HCT116 (cell line): ENCODE results near the gene CERS3. TPM values are rescaled to one million over a fixed set of nuclear protein-coding genes. Genes with fewer than 3 reads are reported as not detected.

Experiments used
- ATAC-seq: fragments of 200-7000 bp; cut with Tn5 transposase; 2 replicates; pipeline ENCODE4 v1.9.1; 2020; ENCODE audit warnings: mild to moderate bottlenecking, moderate library complexity
- BruUV-seq: library from RNA; stranded (reverse); fragments of 400-500 nt; replicated peaks from 2 replicates; lab custom pipeline; 2021; lab: Mats Ljungman, UMichigan
- CTCF ChIA-PET: fragments of 300-600 bp; sonication (Branson Sonifier 250); formaldehyde crosslinking; loops from one replicate; lab custom pipeline; 2021; ENCODE audit warnings: antibody characterized with exemption; lab: Charles Lee
- POLR2A ChIA-PET: fragments of 300-600, 350-600 bp; sonication (Branson Sonifier 250); formaldehyde crosslinking; loops from one replicate; lab custom pipeline; 2021; ENCODE audit warnings: antibody characterized with exemption; lab: Charles Lee
- RAD21 ChIA-PET, 2 experiments: fragments of 300-600 bp; sonication (Branson Sonifier 250); formaldehyde crosslinking; loops; one replicate each; lab custom pipeline; 2023; ENCODE audit warnings: low total read pairs in 2 of 2; ENCODE audit not compliant: uncharacterized antibody in 2 of 2, unreplicated experiment in 2 of 2, low non-redundant PET in 1 of 2; lab: Charles Lee
- DNase-seq: peaks from one replicate; pipeline ENCODE4 v3.0.0-alpha.2; 2010; ENCODE audit warnings: low read depth, low spot score
- H2AFZ ChIP-seq: fragments of 200-600 bp; shearing (Covaris generic), sonication (generic); 2 replicates; pipeline ENCODE4 v1.6.1; 2017; ENCODE audit warnings: low read depth, mixed run types, mixed read lengths, antibody characterized with exemption, low read length; ENCODE audit not compliant: poor library complexity, severe bottlenecking
- H3K27ac ChIP-seq: 2 replicates; pipeline ENCODE4 v1.5.1; 2012; ENCODE audit warnings: low read depth, low read length
- H3K27me3 ChIP-seq: fragments of 200-600 bp; sonication (generic); 2 replicates; pipeline ENCODE4 v1.6.1; 2016; ENCODE audit warnings: mixed run types, low read length, mixed read lengths; ENCODE audit not compliant: insufficient read depth
- H3K36me3 ChIP-seq, 2 experiments: fragments of 200-500 bp in 1 of 2; fragments of 200-600 bp in 1 of 2; sonication (Bioruptor generic) in 1 of 2; sonication (generic) in 1 of 2; 2 replicates each; pipeline versions ENCODE4 v1.5.1 to v1.6.1; 2014 to 2016; ENCODE audit warnings: low read length in 2 of 2, inconsistent platforms in 1 of 2, mixed read lengths in 1 of 2, mixed run types in 1 of 2; ENCODE audit not compliant: insufficient read depth in 2 of 2, control insufficient read depth in 1 of 2
- H3K4me1 ChIP-seq, 2 experiments: fragments of 200-600 bp in 1 of 2; sonication (generic) in 1 of 2; 2 replicates each; pipeline versions ENCODE4 v1.5.1 to v1.6.1; 2012 to 2017; ENCODE audit warnings: low read length in 2 of 2, inconsistent platforms in 1 of 2, mild to moderate bottlenecking in 1 of 2, mixed read lengths in 1 of 2, mixed run types in 1 of 2, moderate library complexity in 1 of 2; ENCODE audit not compliant: insufficient read depth in 2 of 2, control insufficient read depth in 1 of 2
- H3K4me2 ChIP-seq: fragments of 200-600 bp; sonication (generic); 2 replicates; pipeline ENCODE4 v1.6.1; 2017; ENCODE audit warnings: mixed run types, low read length, mixed read lengths
- H3K4me3 ChIP-seq, 2 experiments: fragments of 200-600 bp in 1 of 2; sonication (generic) in 1 of 2; replicated peaks in 1 of 2; 2 replicates each; pipeline ENCODE4 v1.5.1; 2011 to 2016; ENCODE audit warnings: low read length in 2 of 2, control low read depth in 1 of 2, low read depth in 1 of 2, mild to moderate bottlenecking in 1 of 2, mixed read lengths in 1 of 2, mixed run types in 1 of 2
- H3K79me2 ChIP-seq: fragments of 200-600 bp; sonication (generic); 2 replicates; pipeline ENCODE4 v1.6.1; 2017; ENCODE audit warnings: mild to moderate bottlenecking, mixed run types, low read length, moderate library complexity, mixed read lengths; ENCODE audit not compliant: insufficient read depth
- H3K9ac ChIP-seq: fragments of 200-600 bp; sonication (generic); 2 replicates; pipeline ENCODE4 v1.6.1; 2016; ENCODE audit warnings: low read length, mixed read lengths
- H3K9me2 ChIP-seq: fragments of 200-600 bp; sonication (generic), shearing (Covaris generic); 2 replicates; pipeline ENCODE4 v1.6.1; 2017; ENCODE audit warnings: mixed run types, mild to moderate bottlenecking, moderate library complexity; ENCODE audit not compliant: insufficient read depth
- H3K9me3 ChIP-seq, 2 experiments: fragments of 200-500 bp in 1 of 2; fragments of 200-600 bp in 1 of 2; sonication (Bioruptor generic) in 1 of 2; sonication (generic) in 1 of 2; 2 replicates each; pipeline ENCODE4 v1.6.1; 2014 to 2017; ENCODE audit warnings: low read length in 2 of 2, mixed read lengths in 2 of 2, inconsistent platforms in 1 of 2, low read depth in 1 of 2, mild to moderate bottlenecking in 1 of 2, mixed run types in 1 of 2, moderate library complexity in 1 of 2; ENCODE audit not compliant: control insufficient read depth in 1 of 2, insufficient read depth in 1 of 2
- H4K20me1 ChIP-seq: fragments of 200-600 bp; sonication (generic), shearing (Covaris generic); 2 replicates; pipeline ENCODE4 v1.6.1; 2017; ENCODE audit warnings: mixed run types, mild to moderate bottlenecking, moderate library complexity; ENCODE audit not compliant: insufficient read depth
- CEBPB ChIP-seq: IDR thresholded peaks from 2 replicates; pipeline ENCODE4 v1.6.1; 2012; ENCODE audit warnings: low read depth
- EZH2phosphoT487 ChIP-seq: fragments of 200-600 bp; IDR thresholded peaks from 2 replicates; pipeline ENCODE4 v1.6.1; 2018; ENCODE audit warnings: antibody characterized with exemption, borderline replicate concordance
- ZNF274 ChIP-seq: fragments of 200-500 bp; sonication (Bioruptor generic); IDR thresholded peaks from 2 replicates; pipeline ENCODE4 v1.6.1; 2014; ENCODE audit warnings: mild to moderate bottlenecking, low read depth, low read length, inconsistent platforms
- intact Hi-C: fragments of 100-400 bp; cut with micrococcal nuclease; formaldehyde crosslinking; loops from 2 replicates; pipeline ENCODE4 v1.10.0; 2022
- total RNA-seq: library from RNA; stranded (reverse); gene quantifications from one replicate; pipeline ENCODE4 v1.2.1, GENCODE V29; 2021; ENCODE audit not compliant: unreplicated experiment
- TF ChIP-seq, protein P1 (sequence below): IDR thresholded peaks from 2 replicates; pipeline ENCODE4 v1.6.1; 2012; ENCODE audit warnings: low read depth

Gene CERS3
- total RNA-seq, 1 experiment from 2014 or later: not detected

DNA sequence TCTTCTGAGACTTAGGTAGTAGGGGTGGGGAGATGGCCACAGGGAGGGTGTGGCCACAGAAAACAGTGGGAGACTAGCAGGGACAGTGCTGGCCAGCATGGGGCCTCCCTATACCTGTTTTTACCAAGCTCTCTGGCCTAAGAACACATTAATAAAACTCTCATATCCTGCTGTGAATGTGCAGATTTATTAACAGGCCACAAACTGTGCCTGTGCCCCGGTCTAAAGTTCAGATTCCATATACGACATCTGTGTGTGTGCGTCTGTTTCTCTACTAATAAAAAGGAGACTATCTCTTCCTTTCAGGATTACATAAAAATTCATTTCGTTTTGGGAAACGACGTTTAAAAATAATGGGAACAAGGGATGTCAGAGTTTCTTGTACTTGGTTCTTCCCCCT lies 94.2 kb downstream of the CERS3 start (continued):
- TF ChIP-seq, protein P1, sequence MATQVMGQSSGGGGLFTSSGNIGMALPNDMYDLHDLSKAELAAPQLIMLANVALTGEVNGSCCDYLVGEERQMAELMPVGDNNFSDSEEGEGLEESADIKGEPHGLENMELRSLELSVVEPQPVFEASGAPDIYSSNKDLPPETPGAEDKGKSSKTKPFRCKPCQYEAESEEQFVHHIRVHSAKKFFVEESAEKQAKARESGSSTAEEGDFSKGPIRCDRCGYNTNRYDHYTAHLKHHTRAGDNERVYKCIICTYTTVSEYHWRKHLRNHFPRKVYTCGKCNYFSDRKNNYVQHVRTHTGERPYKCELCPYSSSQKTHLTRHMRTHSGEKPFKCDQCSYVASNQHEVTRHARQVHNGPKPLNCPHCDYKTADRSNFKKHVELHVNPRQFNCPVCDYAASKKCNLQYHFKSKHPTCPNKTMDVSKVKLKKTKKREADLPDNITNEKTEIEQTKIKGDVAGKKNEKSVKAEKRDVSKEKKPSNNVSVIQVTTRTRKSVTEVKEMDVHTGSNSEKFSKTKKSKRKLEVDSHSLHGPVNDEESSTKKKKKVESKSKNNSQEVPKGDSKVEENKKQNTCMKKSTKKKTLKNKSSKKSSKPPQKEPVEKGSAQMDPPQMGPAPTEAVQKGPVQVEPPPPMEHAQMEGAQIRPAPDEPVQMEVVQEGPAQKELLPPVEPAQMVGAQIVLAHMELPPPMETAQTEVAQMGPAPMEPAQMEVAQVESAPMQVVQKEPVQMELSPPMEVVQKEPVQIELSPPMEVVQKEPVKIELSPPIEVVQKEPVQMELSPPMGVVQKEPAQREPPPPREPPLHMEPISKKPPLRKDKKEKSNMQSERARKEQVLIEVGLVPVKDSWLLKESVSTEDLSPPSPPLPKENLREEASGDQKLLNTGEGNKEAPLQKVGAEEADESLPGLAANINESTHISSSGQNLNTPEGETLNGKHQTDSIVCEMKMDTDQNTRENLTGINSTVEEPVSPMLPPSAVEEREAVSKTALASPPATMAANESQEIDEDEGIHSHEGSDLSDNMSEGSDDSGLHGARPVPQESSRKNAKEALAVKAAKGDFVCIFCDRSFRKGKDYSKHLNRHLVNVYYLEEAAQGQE: no peak

DNA sequence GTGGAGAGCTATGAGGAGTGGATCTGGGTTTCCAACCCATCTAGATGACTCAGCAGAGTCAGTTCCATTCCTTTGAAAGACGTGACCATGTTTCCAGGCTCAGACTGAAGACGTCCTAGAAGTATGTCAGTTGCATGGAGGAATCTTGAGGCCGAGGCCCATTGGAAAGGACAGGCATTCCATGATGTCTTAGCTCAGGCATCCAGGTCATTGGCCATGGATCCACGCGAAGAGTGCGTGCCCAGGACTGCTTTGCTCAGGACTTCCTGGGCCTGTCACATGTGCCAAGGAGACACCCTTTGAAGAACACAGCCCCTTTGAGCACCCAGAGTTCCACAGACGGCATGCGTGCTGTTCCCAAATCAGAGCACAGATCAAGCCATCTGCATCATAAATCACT lies 94.7 kb downstream of the CERS3 start:
- Histone ChIP-seq H3K9me2 (no peaks in the 10 kb centered on the region), H3K9ac (no peak overlapping the region), H3K36me3 (no peaks in the 10 kb centered on the region), H3K27me3 (no peaks in the 10 kb centered on the region), H2AFZ (no peak overlapping the region), H4K20me1 (no peaks in the 10 kb centered on the region), H3K4me1 (no peaks in the 10 kb centered on the region), H3K27ac (no peak overlapping the region), H3K9me3 (no peaks in the 10 kb centered on the region), H3K4me2 (no peak overlapping the region), H3K79me2 (no peaks in the 10 kb centered on the region), H3K4me3 (no peak overlapping the region)
- RAD21 ChIA-PET: no interaction called here
- TF ChIP-seq ZNF274 (no peak), CEBPB (no peak), EZH2phosphoT487 (no peak)
- POLR2A ChIA-PET: no interaction called here
- no TSS peak for BruUV-seq
- CTCF ChIA-PET: no interaction called here
- intact Hi-C loops: no loop called here
- DNase-seq (no peak), ATAC-seq (no peak)
